SK-N-SH (cell line): Measurements from ENCODE around the gene LARGE1. TPM values are rescaled to one million over a fixed set of nuclear protein-coding genes. Genes with fewer than 3 reads are reported as not detected.

Experiments used
- CTCF ChIA-PET: fragments of 300-600, 350-600 bp; formaldehyde crosslinking; extraction: SDS; loops from one replicate; lab custom pipeline; 2021; lab: Yijun Ruan, JAX
- POLR2A ChIA-PET: fragments of 350-600 bp; sonication (Branson Sonifier 250); formaldehyde crosslinking; extraction: SDS; loops from one replicate; lab custom pipeline; 2020; ENCODE audit warnings: antibody characterized with exemption, inconsistent platforms; lab: Yijun Ruan, JAX
- DNase-seq: peaks from one replicate; pipeline ENCODE4 v3.0.0; 2012
- H2AFZ ChIP-seq: fragments of 200-600 bp; sonication (generic); 2 replicates; pipeline ENCODE4 v1.8.1; 2016; ENCODE audit warnings: antibody characterized with exemption, mild to moderate bottlenecking, low read depth
- H3F3A ChIP-seq: fragments of 200-600 bp; sonication (generic); replicated peaks from 2 replicates; pipeline ENCODE3; 2016; ENCODE audit warnings: antibody characterized with exemption, mild to moderate bottlenecking; ENCODE audit not compliant: insufficient read depth
- H3K27ac ChIP-seq, 2 experiments: fragments of 200-500 bp in 1 of 2; fragments of 200-600 bp in 1 of 2; sonication (Bioruptor generic) in 1 of 2; sonication (generic), shearing (Covaris generic) in 1 of 2; 2 replicates each; pipeline versions ENCODE4 v1.5.1 to v1.6.1; 2014 to 2016; ENCODE audit warnings: low read depth in 2 of 2, inconsistent platforms in 1 of 2, low read length in 1 of 2, mild to moderate bottlenecking in 1 of 2, mixed read lengths in 1 of 2
- H3K27me3 ChIP-seq: fragments of 200-600 bp; sonication (generic), shearing (Covaris generic); 2 replicates; pipeline ENCODE4 v1.6.1; 2016; ENCODE audit warnings: mixed run types; ENCODE audit not compliant: insufficient read depth
- H3K36me3 ChIP-seq, 2 experiments: fragments of 200-500 bp in 1 of 2; fragments of 200-600 bp in 1 of 2; sonication (Bioruptor generic) in 1 of 2; sonication (generic) in 1 of 2; replicated peaks in 1 of 2; 2 replicates each; pipeline versions ENCODE3 to v1.5.1; 2014 to 2016; ENCODE audit warnings: low read length in 1 of 2, mild to moderate bottlenecking in 1 of 2; ENCODE audit not compliant: insufficient read depth in 2 of 2, control insufficient read depth in 1 of 2
- H3K4me1 ChIP-seq, 2 experiments: fragments of 200-500 bp in 1 of 2; fragments of 200-600 bp in 1 of 2; sonication (Bioruptor generic) in 1 of 2; sonication (generic), shearing (Covaris generic) in 1 of 2; 2 replicates each; pipeline versions ENCODE4 v1.5.1 to v1.6.1; 2014 to 2016; ENCODE audit warnings: low read depth in 1 of 2, low read length in 1 of 2, mixed run types in 1 of 2; ENCODE audit not compliant: insufficient read depth in 2 of 2, control insufficient read depth in 1 of 2
- H3K4me2 ChIP-seq: fragments of 200-600 bp; sonication (generic), shearing (Covaris generic); 2 replicates; pipeline ENCODE4 v1.6.1; 2017; ENCODE audit warnings: mixed run types
- H3K4me3 ChIP-seq, 2 experiments: fragments of 200-500 bp in 1 of 2; fragments of 200-600 bp in 1 of 2; sonication (Bioruptor generic) in 1 of 2; sonication (generic), shearing (Covaris generic) in 1 of 2; 2 replicates each; pipeline versions ENCODE4 v1.5.1 to v1.8.1; 2014 to 2016; ENCODE audit warnings: low read depth in 2 of 2, inconsistent platforms in 1 of 2, low read length in 1 of 2, mild to moderate bottlenecking in 1 of 2, mixed read lengths in 1 of 2, moderate library complexity in 1 of 2
- H3K79me2 ChIP-seq: fragments of 200-600 bp; sonication (generic); 2 replicates; pipeline ENCODE4 v1.8.1; 2017; ENCODE audit warnings: mild to moderate bottlenecking; ENCODE audit not compliant: insufficient read depth
- H3K9ac ChIP-seq: fragments of 200-600 bp; sonication (generic); 2 replicates; pipeline ENCODE4 v1.6.1; 2017; ENCODE audit warnings: mixed run types
- H3K9me2 ChIP-seq: fragments of 200-600 bp; sonication (generic); 2 replicates; pipeline ENCODE4 v1.6.1; 2017; ENCODE audit warnings: mixed run types
- H3K9me3 ChIP-seq: fragments of 200-600 bp; sonication (generic); 2 replicates; pipeline ENCODE4 v1.6.1; 2017; ENCODE audit warnings: mixed run types, mild to moderate bottlenecking, moderate library complexity
- H4K20me1 ChIP-seq: fragments of 200-600 bp; sonication (generic); 2 replicates; pipeline ENCODE4 v1.6.1; 2017; ENCODE audit warnings: mild to moderate bottlenecking, mixed run types; ENCODE audit not compliant: insufficient read depth
- EP300 ChIP-seq, 2 experiments: IDR thresholded peaks; 2 replicates each; pipeline versions ENCODE4 v1.4.0 to v1.6.1; 2012; ENCODE audit warnings: borderline replicate concordance in 1 of 2, low read depth in 1 of 2, low read length in 1 of 2
- FOXJ3 ChIP-seq: sonication (generic); formaldehyde crosslinking; IDR thresholded peaks from 2 replicates; pipeline ENCODE4 v1.5.1; 2020; ENCODE audit warnings: mild to moderate bottlenecking, missing genetic modification reagents
- GABPA ChIP-seq: IDR thresholded peaks from 2 replicates; pipeline ENCODE4 v1.4.0; 2012; ENCODE audit warnings: low read depth, mild to moderate bottlenecking
- GATA2 ChIP-seq: sonication (generic); formaldehyde crosslinking; IDR thresholded peaks from 2 replicates; pipeline ENCODE4 v1.5.0; 2020; ENCODE audit warnings: mild to moderate bottlenecking, missing genetic modification reagents
- MXI1 ChIP-seq: IDR thresholded peaks from 2 replicates; pipeline ENCODE4 v1.6.1; 2012; ENCODE audit warnings: mild to moderate bottlenecking, low read depth, low read length, improper control_type of control experiment
- NFIC ChIP-seq: IDR thresholded peaks from 2 replicates; pipeline ENCODE4 v1.4.0; 2012; ENCODE audit warnings: borderline replicate concordance
- NRF1 ChIP-seq: IDR thresholded peaks from 2 replicates; pipeline ENCODE4 v1.6.1; 2012; ENCODE audit warnings: low read depth, mild to moderate bottlenecking, low read length
- RAD21 ChIP-seq: IDR thresholded peaks from 2 replicates; pipeline ENCODE4 v1.6.1; 2012; ENCODE audit warnings: mild to moderate bottlenecking, low read length
- RCOR1 ChIP-seq: fragments of 150-350 bp; IDR thresholded peaks from 2 replicates; pipeline ENCODE4 v1.6.1; 2017; ENCODE audit warnings: antibody characterized with exemption, low read length
- RFX5 ChIP-seq: IDR thresholded peaks from 2 replicates; pipeline ENCODE4 v1.6.1; 2012; ENCODE audit warnings: mild to moderate bottlenecking, improper control_type of control experiment, low read length
- RXRA ChIP-seq: IDR thresholded peaks from 2 replicates; pipeline ENCODE4 v1.4.0; 2012; ENCODE audit warnings: low read depth, mild to moderate bottlenecking, borderline replicate concordance
- SMC3 ChIP-seq: IDR thresholded peaks from 2 replicates; pipeline ENCODE4 v1.6.1; 2012; ENCODE audit warnings: low read depth, low read length, improper control_type of control experiment
- TAF1 ChIP-seq: IDR thresholded peaks from 2 replicates; pipeline ENCODE4 v1.6.1; 2012; ENCODE audit warnings: low read depth, mild to moderate bottlenecking, low read length, moderate library complexity, borderline replicate concordance
- TCF12 ChIP-seq: IDR thresholded peaks from 2 replicates; pipeline ENCODE4 v1.4.0; 2012
- TEAD4 ChIP-seq: IDR thresholded peaks from 2 replicates; pipeline ENCODE4 v1.4.0; 2012; ENCODE audit warnings: mild to moderate bottlenecking, borderline replicate concordance; ENCODE audit not compliant: insufficient read depth
- WGBS: methylation state at CpG from one replicate; pipeline ENCODE4 v1.1.6; 2017; ENCODE audit warnings: low lambda C conversion rate; 5-methylcytosine and 5-hydroxymethylcytosine counted together
- polyA plus RNA-seq, 3 experiments: library from polyadenylated mRNA; depleted of rRNA; stranded (reverse); fragments of >200 nt; gene quantifications; 2 replicates each; pipeline ENCODE4 v1.2.3, GENCODE V29; 2012
- TF ChIP-seq, protein P1 (sequence below): fragments of 150-350 bp; IDR thresholded peaks from 2 replicates; pipeline ENCODE4 v1.6.1; 2017; ENCODE audit warnings: antibody characterized with exemption, low read length, low read depth, borderline replicate concordance

Gene LARGE1
- polyA plus RNA-seq, 1 of the 3 experiments (the other 2 are of a cell fraction) = 1.1 TPM

DNA sequence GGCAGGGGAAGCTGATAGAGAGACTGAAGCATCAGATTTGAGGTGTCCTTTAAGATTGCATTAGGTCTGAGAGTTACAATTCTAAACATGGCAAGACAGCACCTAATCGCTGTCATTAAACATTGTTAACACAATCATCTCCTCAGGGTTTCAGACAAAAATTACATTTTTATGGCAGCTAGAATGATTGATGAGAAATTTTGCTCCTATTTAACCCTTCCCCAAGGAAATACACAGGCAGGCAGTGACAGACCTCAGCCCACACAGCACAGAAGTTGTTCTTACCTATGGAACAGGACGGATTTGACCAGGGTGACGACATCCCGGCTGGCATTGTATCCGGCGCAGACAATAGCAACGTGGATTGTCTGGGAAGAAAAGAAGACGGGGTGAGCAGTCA, 294.3 kb downstream of the LARGE1 start:
- no peaks in the 10 kb centered on the region for H3K36me3 ChIP-seq
- WGBS = 61% methylated on average over 8 of the region's 8 CpGs
- H3K27ac ChIP-seq = no peak overlapping the region
- TF ChIP-seq RFX5 = no peak
- no peak for TF ChIP-seq TAF1
- TF ChIP-seq SMC3 = no peak
- no peak for TF ChIP-seq MXI1
- TF ChIP-seq GABPA = no peak
- H3F3A ChIP-seq = no peaks in the 10 kb centered on the region
- H4K20me1 ChIP-seq = no peaks in the 10 kb centered on the region
- no peaks in the 10 kb centered on the region for H3K9me2 ChIP-seq
- ChIA-PET CTCF (no interaction called here), POLR2A (no interaction called here)
- H3K9ac ChIP-seq = no peak overlapping the region
- no peak for DNase-seq
- no peak overlapping the region for H3K4me2 ChIP-seq
- no peak overlapping the region for H2AFZ ChIP-seq
- no peaks in the 10 kb centered on the region for H3K9me3 ChIP-seq
- H3K27me3 ChIP-seq = no peaks in the 10 kb centered on the region
- no peak overlapping the region for H3K4me3 ChIP-seq
- no peaks in the 10 kb centered on the region for H3K79me2 ChIP-seq
- no peaks in the 10 kb centered on the region for H3K4me1 ChIP-seq

GRCh38 chr22:33620085-33620484, 300.2 kb downstream of the LARGE1 start:
- no peaks in the 10 kb centered on the region for H3K9me2 ChIP-seq
- no peak for DNase-seq
- H3K79me2 ChIP-seq = no peaks in the 10 kb centered on the region
- no peaks in the 10 kb centered on the region for H3K4me1 ChIP-seq
- no peaks in the 10 kb centered on the region for H3K36me3 ChIP-seq
- TF ChIP-seq SMC3 = no peak
- TF ChIP-seq NRF1 = no peak
- TF ChIP-seq, protein P1, sequence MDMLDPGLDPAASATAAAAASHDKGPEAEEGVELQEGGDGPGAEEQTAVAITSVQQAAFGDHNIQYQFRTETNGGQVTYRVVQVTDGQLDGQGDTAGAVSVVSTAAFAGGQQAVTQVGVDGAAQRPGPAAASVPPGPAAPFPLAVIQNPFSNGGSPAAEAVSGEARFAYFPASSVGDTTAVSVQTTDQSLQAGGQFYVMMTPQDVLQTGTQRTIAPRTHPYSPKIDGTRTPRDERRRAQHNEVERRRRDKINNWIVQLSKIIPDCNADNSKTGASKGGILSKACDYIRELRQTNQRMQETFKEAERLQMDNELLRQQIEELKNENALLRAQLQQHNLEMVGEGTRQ = no peak
- TF ChIP-seq NFIC = no peak
- no peak for TF ChIP-seq RXRA
- no peak for TF ChIP-seq RCOR1
- TF ChIP-seq RFX5 = no peak
- no peak for TF ChIP-seq TEAD4
- no peak for TF ChIP-seq EP300 (IDR thresholded peaks at IDR 0.05; ENCODE audit: borderline replicate concordance in 1 of 2, low read depth in 1 of 2, low read length in 1 of 2)
- TF ChIP-seq FOXJ3 (CRISPR knock-in tag) = no peak
- TF ChIP-seq GATA2 (CRISPR knock-in tag) = no peak
- TF ChIP-seq TCF12 = no peak
- no peak for TF ChIP-seq RAD21
- H3K4me2 ChIP-seq = no peak overlapping the region
- POLR2A ChIA-PET = no interaction called here
- no peaks in the 10 kb centered on the region for H3F3A ChIP-seq
- H3K27ac ChIP-seq = no peak overlapping the region
- no peak overlapping the region for H2AFZ ChIP-seq
- no peaks in the 10 kb centered on the region for H3K9me3 ChIP-seq
- H4K20me1 ChIP-seq = no peaks in the 10 kb centered on the region
- no peak overlapping the region for H3K9ac ChIP-seq
- WGBS = 41% methylated on average over 4 of the region's 4 CpGs
- no peaks in the 10 kb centered on the region for H3K27me3 ChIP-seq
- H3K4me3 ChIP-seq = no peak overlapping the region
- CTCF ChIA-PET = no interaction called here
